K562 (cell line): Measurements from ENCODE around the gene AGAP3.

Experiments
- FOXM1 ChIP-seq, 2 experiments: fragments of 450-650 bp in 1 of 2; sonication (generic) in 1 of 2; formaldehyde crosslinking in 1 of 2; IDR thresholded peaks; 2 replicates each; pipeline versions ENCODE4 v1.6.1 to v1.9.0; 2017 to 2022; ENCODE audit warnings: low read depth in 2 of 2, mild to moderate bottlenecking in 2 of 2, missing genetic modification reagents in 1 of 2, moderate library complexity in 1 of 2
- KLF10 ChIP-seq: fragments of 250-450 bp; sonication (Bioruptor Pico); IDR thresholded peaks from 2 replicates; pipeline ENCODE4 v1.6.1; 2021; ENCODE audit warnings: matching md5 sums
- MCM3 ChIP-seq: fragments of 450-650 bp; IDR thresholded peaks from 2 replicates; pipeline ENCODE4 v1.6.1; 2016
- RFX5 ChIP-seq: IDR thresholded peaks from 2 replicates; pipeline ENCODE4 v1.6.1; 2011; ENCODE audit warnings: low read depth, mild to moderate bottlenecking, improper control_type of control experiment, low read length

DNA sequence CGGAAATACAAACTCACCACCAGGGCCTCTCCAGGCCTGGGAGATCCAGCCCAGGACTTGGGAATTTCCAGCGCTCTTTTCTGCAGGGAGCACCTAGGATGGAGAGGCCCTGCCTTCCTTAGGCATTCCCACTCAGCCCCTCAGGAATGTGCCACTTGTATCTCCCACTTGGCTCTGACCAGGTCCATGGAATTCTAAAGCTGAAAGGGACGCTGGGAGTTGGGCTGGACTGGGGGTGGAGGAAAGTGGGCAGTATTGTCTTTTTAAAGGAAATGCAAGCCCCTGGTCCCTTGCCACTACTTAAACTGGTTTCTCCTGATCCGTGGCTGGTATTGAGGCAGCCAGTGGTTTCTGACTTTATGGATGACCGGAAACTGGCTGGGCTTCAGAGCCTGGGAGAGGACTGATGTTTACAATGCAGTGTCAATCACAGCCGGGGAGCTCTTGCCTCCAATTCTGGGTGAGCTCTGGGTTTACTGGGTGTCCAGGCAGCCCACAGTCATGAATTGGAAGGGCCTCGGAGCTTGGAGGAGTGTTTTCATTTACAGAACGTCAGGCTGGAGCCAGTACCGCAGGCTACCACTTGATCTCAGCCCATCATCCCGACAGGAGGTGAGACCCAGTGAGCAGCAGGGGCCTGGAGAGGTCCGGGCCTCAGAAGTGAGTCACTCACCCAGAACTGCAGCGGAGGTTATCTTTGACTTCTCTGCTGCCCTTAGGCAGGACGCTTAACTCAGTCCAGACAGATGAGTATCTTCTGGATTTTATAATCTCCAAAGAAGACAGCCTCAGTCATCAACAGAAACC is 27.3 kb downstream of the AGAP3 start:
- no peak for TF ChIP-seq MCM3
- TF ChIP-seq FOXM1 (IDR thresholded peaks at IDR 0.05; ENCODE audit: low read depth): no peak
- no peak for TF ChIP-seq FOXM1 (CRISPR knock-in tag; IDR thresholded peaks at IDR 0.05; ENCODE audit: low read depth)
- TF ChIP-seq RFX5: no peak
- no peak for TF ChIP-seq KLF10 (CRISPR knock-in tag)
